ENCODE data around the gene CTNNBL1. TPM values are rescaled to one million over a fixed set of nuclear protein-coding genes. Genes with fewer than 3 reads are reported as not detected.

The CTNNBL1 gene
- total RNA-seq, 4 donors from 2014 or later = 15.3 to 31.5 (median 27.2) TPM

- Histone ChIP-seq H3K9me3 (no peaks in the 10 kb centered on the region), H3K27me3 (peaks cover 0 to 40% (median 2%) of the 10 kb centered on the region in 4 donors), H3K4me1 (peaks cover 0 to 7% (median under 1%) of the 10 kb centered on the region in 3 donors), H3K36me3 (no peaks in the 10 kb centered on the region), H3K4me3 (no peak overlapping the region), H3K27ac (no peak overlapping the region)
- no peak for TF ChIP-seq POLR2A (IDR thresholded peaks at IDR 0.05)
- no peak for TF ChIP-seq CTCF (IDR thresholded peaks at IDR 0.05)
- no peak for DNase-seq
- 75 to 79% methylated on average over 5 to 10 of the region's 12 CpGs for WGBS, 2 donors
- intact Hi-C loops (cut with DNase I) = no loop called here
These were observed 203.2 kb downstream of the CTNNBL1 start for GRCh38 chr20:37896932-37897548.

- peaks cover 8 to 21% (median 14%) of the 10 kb centered on the region in 3 donors for H3K4me1 ChIP-seq
- no peaks in the 10 kb centered on the region for H3K9me3 ChIP-seq
- H3K36me3 ChIP-seq = no peaks in the 10 kb centered on the region
- peaks cover 2 to 54% (median 10%) of the 10 kb centered on the region in 4 donors for H3K27me3 ChIP-seq
- WGBS, 2 donors = 49 to 54% methylated on average over 9 to 10 of the region's 10 CpGs
- no peak for DNase-seq
- intact Hi-C loops (cut with DNase I) = no loop called here
- no peak overlapping the region for H3K4me3 ChIP-seq
- TF ChIP-seq POLR2A (IDR thresholded peaks at IDR 0.05) (no peak), CTCF (IDR thresholded peaks at IDR 0.05) (no peak)
- H3K27ac ChIP-seq = no peak overlapping the region
These were observed 204.6 kb downstream of the CTNNBL1 start for GRCh38 chr20:37898233-37899104.

- Histone ChIP-seq H3K4me3 (no peak overlapping the region), H3K27me3 (peaks cover 2 to 63% (median 10%) of the 10 kb centered on the region in 4 donors), H3K4me1 (peaks cover 8 to 25% (median 14%) of the 10 kb centered on the region in 3 donors), H3K9me3 (no peaks in the 10 kb centered on the region), H3K36me3 (no peaks in the 10 kb centered on the region), H3K27ac (no peak overlapping the region)
- no peak for TF ChIP-seq POLR2A (IDR thresholded peaks at IDR 0.05)
- no peak for TF ChIP-seq CTCF (IDR thresholded peaks at IDR 0.05)
- WGBS, 2 donors = 41 to 56% methylated on average over 5 of the region's 8 CpGs
- intact Hi-C loops (cut with DNase I) = no loop called here
- DNase-seq = no peak
These were observed 205.5 kb downstream of the CTNNBL1 start for GRCh38 chr20:37899105-37900045.

GRCh38 chr20:37901240-37901639, 207.4 kb downstream of the CTNNBL1 start:
- Histone ChIP-seq H3K9me3 (no peaks in the 10 kb centered on the region), H3K4me1 (peaks cover 8 to 25% (median 14%) of the 10 kb centered on the region in 3 donors), H3K27me3 (peaks cover 2 to 82% (median 10%) of the 10 kb centered on the region in 4 donors), H3K36me3 (no peaks in the 10 kb centered on the region), H3K4me3 (no peak overlapping the region), H3K27ac (no peak overlapping the region)
- intact Hi-C loops (cut with DNase I) = no loop called here
- TF ChIP-seq POLR2A (IDR thresholded peaks at IDR 0.05) (no peak), CTCF (IDR thresholded peaks at IDR 0.05) (no peak)
- DNase-seq = no peak
- 25 to 30% methylated on average over 10 to 13 of the region's 18 CpGs for WGBS, 2 donors
